Spleen (tissue), 7 donors: ENCODE measurements around the gene ZNF425.

Experiments used
- POLR2AphosphoS5 ChIP-seq, 3 donors: sonication (generic); formaldehyde crosslinking; IDR thresholded peaks; one replicate each; pipeline ENCODE4 v1.5.1; 2017; ENCODE audit warnings: antibody characterized with exemption in 3 of 3
- TF ChIP-seq, protein P1 (sequence below), 11 experiments: fragments of 200-600 bp in 7 of 11; fragments of 450-650 bp in 4 of 11; sonication (generic) in 4 of 11; IDR thresholded peaks in 8 of 11; conservative IDR thresholded peaks in 3 of 11; 1 replicate in 7 of 11; 2 replicates in 4 of 11; pipeline versions ENCODE4 v1.4.0 to v1.8.0; 2016 to 2021; ENCODE audit warnings: antibody characterized with exemption in 11 of 11, inconsistent platforms in 4 of 11, mild to moderate bottlenecking in 1 of 11
- donor health status: DM: no; HTN: no; CAD: no; lungs with moderate emphysema.
- donor health status: DM: no; HTN: no; CAD: no.
- donor health status: DM: no; HTN: no; CAD: no.

DNA sequence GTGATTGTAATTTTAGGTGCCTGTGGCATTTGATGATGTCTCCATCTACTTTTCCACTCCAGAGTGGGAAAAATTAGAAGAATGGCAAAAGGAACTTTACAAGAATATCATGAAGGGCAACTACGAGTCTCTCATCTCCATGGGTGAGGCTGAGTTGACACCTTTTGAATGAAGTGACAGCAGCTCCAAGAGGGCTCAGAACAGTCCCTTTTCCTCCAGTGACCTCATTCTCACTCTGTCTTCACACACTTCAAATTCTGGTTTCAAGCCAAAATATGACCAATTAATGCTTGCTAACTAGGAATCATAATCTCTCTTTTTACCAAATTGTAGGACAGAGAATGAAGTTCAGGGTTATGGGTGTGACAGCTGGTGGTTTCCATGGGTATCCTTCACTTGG, 40.0 kb upstream of the ZNF425 start:
- TF ChIP-seq, protein P1, sequence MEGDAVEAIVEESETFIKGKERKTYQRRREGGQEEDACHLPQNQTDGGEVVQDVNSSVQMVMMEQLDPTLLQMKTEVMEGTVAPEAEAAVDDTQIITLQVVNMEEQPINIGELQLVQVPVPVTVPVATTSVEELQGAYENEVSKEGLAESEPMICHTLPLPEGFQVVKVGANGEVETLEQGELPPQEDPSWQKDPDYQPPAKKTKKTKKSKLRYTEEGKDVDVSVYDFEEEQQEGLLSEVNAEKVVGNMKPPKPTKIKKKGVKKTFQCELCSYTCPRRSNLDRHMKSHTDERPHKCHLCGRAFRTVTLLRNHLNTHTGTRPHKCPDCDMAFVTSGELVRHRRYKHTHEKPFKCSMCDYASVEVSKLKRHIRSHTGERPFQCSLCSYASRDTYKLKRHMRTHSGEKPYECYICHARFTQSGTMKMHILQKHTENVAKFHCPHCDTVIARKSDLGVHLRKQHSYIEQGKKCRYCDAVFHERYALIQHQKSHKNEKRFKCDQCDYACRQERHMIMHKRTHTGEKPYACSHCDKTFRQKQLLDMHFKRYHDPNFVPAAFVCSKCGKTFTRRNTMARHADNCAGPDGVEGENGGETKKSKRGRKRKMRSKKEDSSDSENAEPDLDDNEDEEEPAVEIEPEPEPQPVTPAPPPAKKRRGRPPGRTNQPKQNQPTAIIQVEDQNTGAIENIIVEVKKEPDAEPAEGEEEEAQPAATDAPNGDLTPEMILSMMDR (IDR thresholded peaks at IDR 0.05 in 8 of 11, conservative IDR thresholded peaks at IDR 0.05 in 3 of 11): no peak
- no peak for TF ChIP-seq POLR2AphosphoS5 (IDR thresholded peaks at IDR 0.05)
